Upper lobe of left lung (tissue), 6 donors: ENCODE results near the gene ASPA. TPM values are rescaled to one million over a fixed set of nuclear protein-coding genes. Genes with fewer than 3 reads are reported as not detected.
"Not testable (repeated sequence)": the region's sequence is repeated elsewhere in the genome, so short reads cannot be mapped to it uniquely, and the experiment has no call there.

ENCODE experiments used
- ATAC-seq, 2 donors: fragments of 200-7000 bp; cut with Tn5 transposase; one replicate each; pipeline ENCODE4 v1.9.1; 2022; ENCODE audit warnings: mild to moderate bottlenecking in 2 of 2, moderate library complexity in 2 of 2; ENCODE audit not compliant: low FRiP score in 2 of 2
- DNase-seq, 2 donors: peaks; one replicate each; pipeline ENCODE4 v3.0.0-alpha.2; 2019 to 2020
- H3K27ac ChIP-seq, 4 donors: fragments of 200-600 bp; sonication (generic); one replicate each; pipeline ENCODE4 v1.5.1; 2016 to 2019
- H3K27me3 ChIP-seq, 4 donors: fragments of 200-600 bp; sonication (generic); one replicate each; pipeline ENCODE4 v1.5.1; 2017 to 2019
- H3K36me3 ChIP-seq, 4 donors: fragments of 200-600 bp; sonication (generic); one replicate each; pipeline ENCODE4 v1.5.1; 2016 to 2019
- H3K4me1 ChIP-seq, 4 donors: fragments of 200-600 bp; sonication (generic); one replicate each; pipeline ENCODE4 v1.5.1; 2018 to 2019
- H3K4me3 ChIP-seq, 4 donors: fragments of 200-600 bp; sonication (generic); one replicate each; pipeline ENCODE4 v1.5.1; 2017 to 2019; ENCODE audit warnings: mild to moderate bottlenecking in 2 of 4, moderate library complexity in 1 of 4
- H3K9me3 ChIP-seq, 4 donors: fragments of 200-600 bp; sonication (generic); one replicate each; pipeline ENCODE4 v1.5.1; 2018 to 2019
- CTCF ChIP-seq, 6 experiments: fragments of 450-650 bp in 4 of 6; fragments of 200-600 bp in 2 of 6; sonication (generic) in 2 of 6; IDR thresholded peaks; one replicate each; pipeline ENCODE4 v1.5.1; 2016 to 2019; ENCODE audit warnings: antibody characterized with exemption in 6 of 6
- EP300 ChIP-seq, 4 donors: sonication (generic); formaldehyde crosslinking; IDR thresholded peaks; one replicate each; pipeline ENCODE4 v1.5.1; 2017; ENCODE audit warnings: antibody characterized with exemption in 4 of 4, control low read depth in 2 of 4
- POLR2A ChIP-seq, 4 donors: fragments of 450-650 bp; IDR thresholded peaks; one replicate each; pipeline ENCODE4 v1.5.1; 2016 to 2017; ENCODE audit warnings: antibody characterized with exemption in 4 of 4, mild to moderate bottlenecking in 2 of 4
- POLR2AphosphoS5 ChIP-seq, 2 donors: sonication (generic); formaldehyde crosslinking; IDR thresholded peaks; one replicate each; pipeline ENCODE4 v1.5.1; 2017; ENCODE audit warnings: antibody characterized with exemption in 2 of 2
- WGBS, 2 donors: methylation state at CpG; one replicate each; pipeline ENCODE4 v1.1.5; 2017 to 2018; 5-methylcytosine and 5-hydroxymethylcytosine counted together
- total RNA-seq, 6 donors: library from RNA; depleted of rRNA in 4 of 6; stranded (reverse); fragments of >200 nt in 4 of 6; gene quantifications; one replicate each; pipeline versions ENCODE4 v1.1.0 to v1.2.1, GENCODE V29; 2016 to 2021
- donor health status: DM: no; HTN: no; CAD: no; lungs with moderate emphysema.
- donor health status: DM: no; HTN: yes; CAD: no; lungs with severe emphysema.

Gene ASPA
- total RNA-seq, 6 donors from 2014 or later, result 0.76 to 7.6 (median 1.2) TPM

- 60 to 69% methylated on average over 9 of the region's 9 CpGs for WGBS, 2 donors
- no peak for DNase-seq
- H3K4me1 ChIP-seq, result no peaks in the 10 kb centered on the region
- no peaks in the 10 kb centered on the region for H3K36me3 ChIP-seq
- TF ChIP-seq EP300 (IDR thresholded peaks at IDR 0.05) (no peak), POLR2A (IDR thresholded peaks at IDR 0.05) (no peak), CTCF (IDR thresholded peaks at IDR 0.05) (no peak), POLR2AphosphoS5 (IDR thresholded peaks at IDR 0.05) (no peak)
- H3K27ac ChIP-seq, result no peak overlapping the region
- H3K27me3 ChIP-seq, result no peaks in the 10 kb centered on the region
- H3K4me3 ChIP-seq, result no peak overlapping the region
- ATAC-seq, result no peak
- H3K9me3 ChIP-seq, result no peaks in the 10 kb centered on the region
Observed at GRCh38 chr17:3514873-3515272, 39.1 kb downstream of the ASPA start.

- WGBS, 2 donors, result 88 to 89% methylated on average over 4 of the region's 4 CpGs
- not testable (repeated sequence) for ATAC-seq
Observed at GRCh38 chr17:3519472-3519871, 43.7 kb downstream of the ASPA start.

DNA sequence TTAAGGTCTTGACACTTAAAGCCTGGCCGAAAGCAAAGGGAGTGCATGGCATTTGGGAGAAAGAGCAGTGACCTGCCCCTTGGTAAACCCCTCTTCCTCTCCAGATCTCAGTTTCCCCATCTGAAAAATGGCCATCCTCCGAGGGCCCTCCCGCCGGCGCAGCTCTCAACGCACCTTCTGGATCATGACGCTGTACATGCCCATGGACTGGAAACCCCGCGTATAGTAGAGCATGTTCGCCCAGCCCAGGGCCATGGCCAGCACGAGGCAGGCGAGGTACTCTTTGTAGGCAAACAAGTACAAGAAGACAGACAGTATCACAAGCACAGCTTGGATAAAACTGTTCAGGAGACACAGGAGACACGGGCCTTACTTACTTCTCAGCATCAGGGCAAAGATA lies 48.2 kb downstream of the ASPA start:
- ATAC-seq (no peak), DNase-seq (no peak)
- Histone ChIP-seq H3K4me1 (no peaks in the 10 kb centered on the region), H3K27ac (no peak overlapping the region), H3K9me3 (no peaks in the 10 kb centered on the region), H3K4me3 (no peak overlapping the region), H3K27me3 (no peaks in the 10 kb centered on the region), H3K36me3 (no peaks in the 10 kb centered on the region)
- 91 to 99% methylated on average over 13 of the region's 13 CpGs for WGBS, 2 donors
- TF ChIP-seq EP300 (IDR thresholded peaks at IDR 0.05), result no peak
- TF ChIP-seq POLR2AphosphoS5 (IDR thresholded peaks at IDR 0.05), result no peak
- no peak for TF ChIP-seq CTCF (IDR thresholded peaks at IDR 0.05)
- TF ChIP-seq POLR2A (IDR thresholded peaks at IDR 0.05), result no peak

More at GRCh38 chr17:3519472-3519871, 43.7 kb downstream of the ASPA start:
- not testable (repeated sequence) for H3K9me3 ChIP-seq, H3K27ac ChIP-seq, DNase-seq, H3K4me1 ChIP-seq, H3K27me3 ChIP-seq, H3K4me3 ChIP-seq, H3K36me3 ChIP-seq

DNA sequence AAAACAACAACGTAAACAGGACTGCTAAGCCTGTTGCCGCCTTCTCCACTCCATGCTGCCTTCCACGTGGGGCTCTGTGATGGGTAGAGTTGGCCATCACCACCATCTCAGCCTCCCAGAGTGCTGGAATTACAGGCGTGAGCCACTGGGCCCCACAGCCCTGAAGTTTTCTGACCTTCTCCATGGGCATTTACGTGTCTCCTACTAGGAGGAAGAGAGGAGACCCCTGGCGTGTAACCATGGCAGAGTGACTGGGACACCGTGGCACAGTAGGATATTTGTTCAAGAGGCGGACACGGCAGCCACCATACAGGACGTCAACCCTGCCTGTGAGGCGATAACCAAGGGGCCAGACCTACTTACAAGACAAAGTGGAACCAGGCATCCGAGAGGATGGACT lies 50.7 kb downstream of the ASPA start:
- no peak for DNase-seq
- H3K36me3 ChIP-seq, result no peaks in the 10 kb centered on the region
- WGBS, 2 donors, result 85 to 88% methylated on average over 12 of the region's 12 CpGs
- no peaks in the 10 kb centered on the region for H3K27me3 ChIP-seq
- H3K4me3 ChIP-seq, result no peak overlapping the region
- no peaks in the 10 kb centered on the region for H3K9me3 ChIP-seq
- no peak for ATAC-seq
- no peak for TF ChIP-seq CTCF (IDR thresholded peaks at IDR 0.05)
- no peak for TF ChIP-seq POLR2AphosphoS5 (IDR thresholded peaks at IDR 0.05)
- no peak for TF ChIP-seq EP300 (IDR thresholded peaks at IDR 0.05)
- no peak for TF ChIP-seq POLR2A (IDR thresholded peaks at IDR 0.05)
- no peak overlapping the region for H3K27ac ChIP-seq
- no peaks in the 10 kb centered on the region for H3K4me1 ChIP-seq

DNA sequence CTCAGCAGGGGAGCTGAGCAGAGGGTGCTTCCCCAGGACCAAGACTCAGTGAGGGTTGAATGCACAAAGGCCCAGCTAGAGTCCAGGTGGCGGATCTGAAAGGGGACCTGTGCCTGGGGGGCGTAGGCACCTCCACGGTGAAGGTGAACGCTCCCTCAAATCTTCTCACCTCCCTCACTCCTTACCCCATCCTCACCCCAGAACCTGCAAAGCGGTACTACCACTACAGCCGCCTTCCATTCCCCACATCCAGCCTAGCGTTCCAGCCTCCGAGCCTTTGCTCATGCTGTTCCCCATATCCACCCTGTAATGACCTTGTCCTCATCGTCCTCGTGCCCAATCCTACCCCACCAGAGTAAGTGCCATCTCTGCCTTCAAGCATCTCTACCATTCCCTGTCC lies 51.2 kb downstream of the ASPA start:
- no peaks in the 10 kb centered on the region for H3K4me1 ChIP-seq
- H3K36me3 ChIP-seq, result no peaks in the 10 kb centered on the region
- 83 to 84% methylated on average over 10 of the region's 10 CpGs for WGBS, 2 donors
- ATAC-seq (no peak), DNase-seq (no peak)
- no peaks in the 10 kb centered on the region for H3K9me3 ChIP-seq
- H3K27ac ChIP-seq, result no peak overlapping the region
- TF ChIP-seq EP300 (IDR thresholded peaks at IDR 0.05) (no peak), POLR2A (IDR thresholded peaks at IDR 0.05) (no peak), POLR2AphosphoS5 (IDR thresholded peaks at IDR 0.05) (no peak), CTCF (IDR thresholded peaks at IDR 0.05) (no peak)
- H3K27me3 ChIP-seq, result no peaks in the 10 kb centered on the region
- no peak overlapping the region for H3K4me3 ChIP-seq
